HUES48 (cell line): ENCODE results near the gene ZFAND6.
"Not testable (repeated sequence)": the region's sequence is repeated elsewhere in the genome, so short reads cannot be mapped to it uniquely, and the experiment has no call there.

ENCODE experiments used
- H3K27ac ChIP-seq: one replicate; pipeline ENCODE4 v1.7.0; 2013; ENCODE audit warnings: low read depth, low read length, inconsistent platforms
- H3K27me3 ChIP-seq: 2 replicates; pipeline ENCODE4 v1.6.1; 2013; ENCODE audit warnings: mild to moderate bottlenecking, low read length; ENCODE audit not compliant: control insufficient read depth, insufficient read depth
- H3K36me3 ChIP-seq: 2 replicates; pipeline ENCODE4 v1.6.1; 2013; ENCODE audit warnings: low read length; ENCODE audit not compliant: control insufficient read depth, insufficient read depth
- H3K4me1 ChIP-seq: 2 replicates; pipeline ENCODE4 v1.6.1; 2013; ENCODE audit warnings: mild to moderate bottlenecking, low read length; ENCODE audit not compliant: control insufficient read depth, insufficient read depth
- H3K4me3 ChIP-seq: 2 replicates; pipeline ENCODE4 v1.5.1; 2013; ENCODE audit warnings: mild to moderate bottlenecking, low read depth, low read length
- H3K9ac ChIP-seq: 2 replicates; pipeline ENCODE4 v1.6.1; 2013; ENCODE audit warnings: mild to moderate bottlenecking, low read depth, low read length, moderate library complexity
- H3K9me3 ChIP-seq: 2 replicates; pipeline ENCODE4 v1.6.1; 2013; ENCODE audit warnings: low read length; ENCODE audit not compliant: control insufficient read depth, insufficient read depth

Gene ZFAND6

GRCh38 chr15:80115021-80115420 is 55.5 kb downstream of the ZFAND6 start:
- Histone ChIP-seq H3K4me1 (0 out of 2 replicates have a peak, but pooled peaks cover 15% of the 10 kb centered on the region), H3K4me3 (no peak overlapping the region), H3K9me3 (no peaks in the 10 kb centered on the region), H3K9ac (no peak overlapping the region), H3K27me3 (no peaks in the 10 kb centered on the region), H3K36me3 (no peaks in the 10 kb centered on the region), H3K27ac (no peak overlapping the region)

GRCh38 chr15:80118956-80119355 is 59.5 kb downstream of the ZFAND6 start:
- H3K9ac ChIP-seq = no peak overlapping the region
- H3K27ac ChIP-seq = no peak overlapping the region
- no peaks in the 10 kb centered on the region for H3K9me3 ChIP-seq
- 0 out of 2 replicates have a peak, but pooled peaks cover 13% of the 10 kb centered on the region for H3K4me1 ChIP-seq
- no peak overlapping the region for H3K4me3 ChIP-seq
- H3K36me3 ChIP-seq = peaks cover 33% of the 10 kb centered on the region
- no peaks in the 10 kb centered on the region for H3K27me3 ChIP-seq

GRCh38 chr15:80120636-80121035 is 61.2 kb downstream of the ZFAND6 start:
- Histone ChIP-seq H3K27me3 (no peaks in the 10 kb centered on the region), H3K9ac (no peak overlapping the region), H3K36me3 (peaks cover 47% of the 10 kb centered on the region), H3K9me3 (no peaks in the 10 kb centered on the region), H3K27ac (no peak overlapping the region), H3K4me3 (no peak overlapping the region), H3K4me1 (0 out of 2 replicates have a peak, but pooled peaks cover 5% of the 10 kb centered on the region)

GRCh38 chr15:80121546-80121945 is 62.1 kb downstream of the ZFAND6 start:
- H3K27me3 ChIP-seq = no peaks in the 10 kb centered on the region
- H3K9me3 ChIP-seq = no peaks in the 10 kb centered on the region
- H3K9ac ChIP-seq = no peak overlapping the region
- no peak overlapping the region for H3K27ac ChIP-seq
- 0 out of 2 replicates have a peak, but pooled peaks cover 5% of the 10 kb centered on the region for H3K4me1 ChIP-seq
- H3K4me3 ChIP-seq = no peak overlapping the region
- H3K36me3 ChIP-seq = peaks cover 56% of the 10 kb centered on the region

DNA sequence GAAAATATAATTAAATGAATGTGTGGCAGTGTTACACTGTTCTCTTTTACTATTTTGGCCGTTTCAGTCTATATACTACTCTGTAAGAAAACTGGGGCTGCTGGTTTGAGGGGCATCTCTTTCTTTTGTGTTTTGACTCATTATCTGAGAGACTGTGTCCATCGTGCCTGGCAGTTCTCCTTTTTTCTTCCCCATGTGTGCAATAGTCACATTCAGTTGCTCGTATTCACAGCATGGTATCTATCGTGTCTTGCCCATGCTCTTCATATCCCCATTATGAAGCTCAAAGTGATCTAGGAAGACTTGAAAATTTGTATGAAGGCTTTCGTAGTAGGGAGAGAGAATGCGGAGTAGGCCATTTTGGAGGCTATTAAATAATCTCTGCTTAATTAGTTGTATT is 63.6 kb downstream of the ZFAND6 start:
- no peaks in the 10 kb centered on the region for H3K9me3 ChIP-seq
- 0 out of 2 replicates have a peak, but pooled peaks cover 5% of the 10 kb centered on the region for H3K4me1 ChIP-seq
- H3K9ac ChIP-seq = no peak overlapping the region
- H3K27me3 ChIP-seq = no peaks in the 10 kb centered on the region
- H3K36me3 ChIP-seq = peaks cover 63% of the 10 kb centered on the region
- no peak overlapping the region for H3K27ac ChIP-seq
- no peak overlapping the region for H3K4me3 ChIP-seq

GRCh38 chr15:80127253-80127652 is 67.8 kb downstream of the ZFAND6 start:
- H3K36me3 ChIP-seq = peaks cover 71% of the 10 kb centered on the region
- H3K4me1 ChIP-seq, H3K27me3 ChIP-seq, H3K9me3 ChIP-seq, H3K27ac ChIP-seq, H3K4me3 ChIP-seq, H3K9ac ChIP-seq: not testable (repeated sequence)

- Histone ChIP-seq H3K36me3 (peaks cover 71% of the 10 kb centered on the region), H3K27ac (no peak overlapping the region), H3K9ac (no peak overlapping the region), H3K9me3 (no peaks in the 10 kb centered on the region), H3K4me1 (no peaks in the 10 kb centered on the region), H3K4me3 (no peak overlapping the region), H3K27me3 (no peaks in the 10 kb centered on the region)
Measured at GRCh38 chr15:80127911-80128310, 68.4 kb downstream of the ZFAND6 start.

DNA sequence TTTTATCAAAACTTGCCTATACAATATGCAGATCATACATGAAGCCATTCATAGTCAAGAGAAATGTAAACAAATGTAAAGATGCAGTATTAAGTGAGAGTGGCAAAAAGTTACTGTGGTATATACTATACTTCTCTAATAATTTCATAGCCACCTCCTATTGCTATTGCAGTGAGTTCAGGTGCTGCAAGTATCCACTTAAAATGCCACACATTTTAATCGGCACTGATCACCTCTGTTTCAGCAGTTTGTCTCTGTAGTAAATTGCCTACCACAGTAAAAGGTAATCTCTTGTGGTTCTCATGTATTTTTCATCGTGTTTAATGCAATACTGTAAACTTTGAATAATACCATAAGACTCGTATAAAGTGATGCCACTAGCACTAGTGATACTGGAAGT is 72.9 kb downstream of the ZFAND6 start:
- H3K27me3 ChIP-seq = no peaks in the 10 kb centered on the region
- H3K4me1 ChIP-seq = no peaks in the 10 kb centered on the region
- no peaks in the 10 kb centered on the region for H3K9me3 ChIP-seq
- no peak overlapping the region for H3K4me3 ChIP-seq
- H3K27ac ChIP-seq = no peak overlapping the region
- H3K36me3 ChIP-seq = peaks cover 71% of the 10 kb centered on the region
- no peak overlapping the region for H3K9ac ChIP-seq

- Histone ChIP-seq H3K27ac (no peak overlapping the region), H3K4me3 (no peak overlapping the region)
Measured at GRCh38 chr15:80136854-80137253, 77.4 kb downstream of the ZFAND6 start.

GRCh38 chr15:80138961-80139360 is 79.5 kb downstream of the ZFAND6 start:
- Histone ChIP-seq H3K9me3 (no peaks in the 10 kb centered on the region), H3K4me1 (no peaks in the 10 kb centered on the region), H3K27me3 (no peaks in the 10 kb centered on the region), H3K27ac (no peak overlapping the region), H3K36me3 (peaks cover 36% of the 10 kb centered on the region), H3K9ac (no peak overlapping the region), H3K4me3 (no peak overlapping the region)

More at GRCh38 chr15:80136854-80137253, 77.4 kb downstream of the ZFAND6 start:
- Histone ChIP-seq H3K4me1 (no peaks in the 10 kb centered on the region), H3K27me3 (no peaks in the 10 kb centered on the region), H3K36me3 (peaks cover 53% of the 10 kb centered on the region), H3K9me3 (no peaks in the 10 kb centered on the region), H3K9ac (no peak overlapping the region)

- Histone ChIP-seq H3K36me3 (peaks cover 17% of the 10 kb centered on the region), H3K27me3 (no peaks in the 10 kb centered on the region), H3K9me3 (no peaks in the 10 kb centered on the region), H3K27ac (no peak overlapping the region), H3K4me3 (no peak overlapping the region), H3K4me1 (no peaks in the 10 kb centered on the region), H3K9ac (no peak overlapping the region)
Measured at GRCh38 chr15:80140909-80141308, 81.4 kb downstream of the ZFAND6 start.
